Breast epithelium (tissue), 3 donors: ENCODE data around the gene MAP3K5.

ENCODE experiments used
- POLR2A ChIP-seq: fragments of 450-650 bp; IDR thresholded peaks from one replicate; pipeline ENCODE4 v1.6.1; 2016; ENCODE audit warnings: antibody characterized with exemption, mild to moderate bottlenecking, moderate library complexity
- POLR2AphosphoS5 ChIP-seq, 3 donors: sonication (generic); formaldehyde crosslinking; IDR thresholded peaks; one replicate each; pipeline ENCODE4 v1.6.1; 2017; ENCODE audit warnings: antibody characterized with exemption in 3 of 3
- TF ChIP-seq, protein P1 (sequence below), 3 donors: fragments of 450-650 bp; IDR thresholded peaks; one replicate each; pipeline ENCODE4 v1.5.1; 2016 to 2017; ENCODE audit warnings: antibody characterized with exemption in 3 of 3, mild to moderate bottlenecking in 3 of 3, moderate library complexity in 3 of 3

DNA sequence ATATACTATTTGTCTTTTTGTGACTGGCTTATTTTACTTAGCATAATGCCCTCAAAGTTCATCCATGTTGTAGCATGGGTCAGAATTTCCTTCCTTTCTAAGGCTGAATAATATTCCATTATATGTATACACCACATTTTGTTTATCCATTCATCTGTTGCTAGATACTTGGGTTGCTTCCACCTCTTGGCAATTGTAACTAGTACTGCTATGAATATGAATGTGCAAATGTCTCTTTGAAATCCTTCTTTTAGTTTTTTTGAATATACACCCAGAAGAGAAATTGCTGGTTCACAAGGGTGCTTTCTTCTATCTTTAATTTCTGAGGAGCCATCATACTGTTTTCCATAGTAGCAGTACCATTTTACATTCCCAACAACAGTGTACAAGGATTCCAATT lies 220.8 kb downstream of the MAP3K5 start:
- TF ChIP-seq POLR2A (no peak), POLR2AphosphoS5 (IDR thresholded peaks at IDR 0.05) (no peak)
- TF ChIP-seq, protein P1, sequence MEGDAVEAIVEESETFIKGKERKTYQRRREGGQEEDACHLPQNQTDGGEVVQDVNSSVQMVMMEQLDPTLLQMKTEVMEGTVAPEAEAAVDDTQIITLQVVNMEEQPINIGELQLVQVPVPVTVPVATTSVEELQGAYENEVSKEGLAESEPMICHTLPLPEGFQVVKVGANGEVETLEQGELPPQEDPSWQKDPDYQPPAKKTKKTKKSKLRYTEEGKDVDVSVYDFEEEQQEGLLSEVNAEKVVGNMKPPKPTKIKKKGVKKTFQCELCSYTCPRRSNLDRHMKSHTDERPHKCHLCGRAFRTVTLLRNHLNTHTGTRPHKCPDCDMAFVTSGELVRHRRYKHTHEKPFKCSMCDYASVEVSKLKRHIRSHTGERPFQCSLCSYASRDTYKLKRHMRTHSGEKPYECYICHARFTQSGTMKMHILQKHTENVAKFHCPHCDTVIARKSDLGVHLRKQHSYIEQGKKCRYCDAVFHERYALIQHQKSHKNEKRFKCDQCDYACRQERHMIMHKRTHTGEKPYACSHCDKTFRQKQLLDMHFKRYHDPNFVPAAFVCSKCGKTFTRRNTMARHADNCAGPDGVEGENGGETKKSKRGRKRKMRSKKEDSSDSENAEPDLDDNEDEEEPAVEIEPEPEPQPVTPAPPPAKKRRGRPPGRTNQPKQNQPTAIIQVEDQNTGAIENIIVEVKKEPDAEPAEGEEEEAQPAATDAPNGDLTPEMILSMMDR (IDR thresholded peaks at IDR 0.05), result no peak
